Neural cell (in vitro differentiated cells): ENCODE data around the gene GLI3.

ENCODE experiments used
- CTCF ChIP-seq: fragments of 450-650 bp; IDR thresholded peaks from 2 replicates; pipeline ENCODE4 v1.5.1; 2014; ENCODE audit warnings: antibody characterized with exemption, mild to moderate bottlenecking, moderate library complexity; ENCODE audit not compliant: poor library complexity, severe bottlenecking
- EP300 ChIP-seq: fragments of 450-650 bp; conservative IDR thresholded peaks from 2 replicates; pipeline ENCODE4 v1.6.1; 2014; ENCODE audit warnings: antibody characterized with exemption, mild to moderate bottlenecking, moderate library complexity; ENCODE audit not compliant: poor library complexity, severe bottlenecking
- POLR2AphosphoS5 ChIP-seq: IDR thresholded peaks from 2 replicates; pipeline ENCODE4 v1.6.1; 2012
- SMC3 ChIP-seq: fragments of 450-650 bp; conservative IDR thresholded peaks from 2 replicates; pipeline ENCODE4 v1.6.1; 2014; ENCODE audit warnings: antibody characterized with exemption, mild to moderate bottlenecking, moderate library complexity; ENCODE audit not compliant: poor library complexity

GRCh38 chr7:42012786-42013360, 224.1 kb downstream of the GLI3 start:
- TF ChIP-seq CTCF (no peak), POLR2AphosphoS5 (no peak), EP300 (no peak), SMC3 (no peak)
